Mononuclear cell (primary cell): ENCODE measurements around the gene ARFGAP3. TPM values are rescaled to one million over a fixed set of nuclear protein-coding genes. Genes with fewer than 3 reads are reported as not detected.

ENCODE experiments used
- H3K27me3 ChIP-seq: 2 replicates; pipeline ENCODE4 v1.6.0; 2011; ENCODE audit warnings: low read length, control low read depth; ENCODE audit not compliant: insufficient read depth
- H3K4me1 ChIP-seq: 2 replicates; pipeline ENCODE4 v1.5.1; 2011; ENCODE audit warnings: mild to moderate bottlenecking, low read length, control low read depth; ENCODE audit not compliant: insufficient read depth
- H3K4me3 ChIP-seq: 2 replicates; pipeline ENCODE4 v1.5.1; 2011; ENCODE audit warnings: mild to moderate bottlenecking, low read length, moderate library complexity
- H3K9me3 ChIP-seq: 2 replicates; pipeline ENCODE4 v1.5.1; 2011; ENCODE audit warnings: low read depth, mild to moderate bottlenecking, control low read depth, low read length
- total RNA-seq: library from RNA; depleted of rRNA; stranded (reverse); fragments of >200 nt; gene quantifications from one replicate; pipeline ENCODE4 v1.2.3, GENCODE V29; 2012

The ARFGAP3 gene
- total RNA-seq, 1 donor = 39.9 TPM

DNA sequence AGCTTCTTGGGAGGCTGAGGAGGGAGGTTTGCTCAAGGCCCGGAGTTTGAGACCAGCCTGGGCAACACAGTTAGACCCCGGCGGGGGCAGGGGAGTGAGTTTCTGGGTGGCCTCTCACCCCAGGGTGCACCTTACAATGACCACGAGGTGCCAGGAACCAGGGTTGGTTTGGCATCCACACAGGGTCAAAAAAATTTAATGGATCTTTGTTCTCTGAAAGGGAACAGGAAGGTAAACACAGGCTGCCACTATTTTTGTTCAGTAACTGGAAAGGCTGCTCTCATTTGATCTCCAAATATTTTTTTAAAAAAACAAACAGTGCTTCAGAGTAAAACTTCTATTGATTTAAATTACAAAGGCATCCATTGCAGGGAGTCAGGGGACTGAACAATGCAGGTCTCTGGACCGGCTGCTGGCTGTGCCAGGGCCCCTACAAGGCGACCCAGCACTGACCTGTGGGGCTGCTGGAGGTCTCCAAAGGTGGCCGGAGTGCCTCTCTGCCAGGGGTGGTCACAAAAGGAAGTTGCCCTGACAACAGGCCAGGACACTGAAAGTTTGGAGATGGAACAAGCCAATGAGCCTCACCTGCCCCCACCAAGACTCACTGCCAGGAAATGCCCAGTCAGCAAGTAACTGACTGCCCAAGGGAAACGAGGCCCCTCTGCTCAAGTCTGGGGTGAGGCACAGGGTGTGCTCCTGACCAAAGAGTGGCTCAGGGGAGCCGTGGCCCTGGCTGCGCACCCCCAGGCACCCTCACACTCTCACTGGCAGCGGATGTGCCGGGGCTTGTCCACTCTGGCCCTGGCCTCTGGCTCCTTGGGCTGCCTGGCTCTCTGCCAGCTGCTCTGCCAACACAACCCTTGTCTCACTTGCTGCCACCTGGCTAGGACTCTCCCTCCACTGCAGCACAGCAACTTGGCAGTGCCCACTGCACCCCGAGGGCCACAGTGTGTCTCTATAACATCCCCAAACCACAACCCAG lies 51.8 kb downstream of the ARFGAP3 start:
- Histone ChIP-seq H3K27me3 (no peaks in the 10 kb centered on the region), H3K9me3 (no peaks in the 10 kb centered on the region), H3K4me1 (peaks cover 5% of the 10 kb centered on the region), H3K4me3 (no peak overlapping the region)

DNA sequence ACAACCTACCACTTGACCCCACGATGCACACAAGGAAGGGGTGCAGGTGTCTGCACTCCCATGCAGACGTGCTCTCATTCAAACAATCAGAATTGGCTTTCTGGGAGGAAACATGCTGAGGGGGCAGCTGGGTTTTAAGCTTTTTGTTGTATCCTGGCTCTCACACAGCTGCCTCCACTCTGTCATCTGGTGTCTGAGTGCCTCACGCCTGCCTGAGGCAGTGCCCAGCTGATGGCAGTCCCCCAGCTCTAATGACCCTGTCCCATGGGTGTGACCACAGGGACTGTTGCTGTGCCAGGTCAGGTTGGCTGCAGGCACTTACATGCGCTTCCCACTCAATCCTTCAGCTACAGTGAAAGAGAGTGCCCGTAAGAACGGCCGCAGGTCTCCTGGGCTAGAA lies 53.7 kb downstream of the ARFGAP3 start:
- Histone ChIP-seq H3K4me3 (no peak overlapping the region), H3K9me3 (no peaks in the 10 kb centered on the region), H3K27me3 (no peaks in the 10 kb centered on the region), H3K4me1 (peaks cover 2% of the 10 kb centered on the region)

DNA sequence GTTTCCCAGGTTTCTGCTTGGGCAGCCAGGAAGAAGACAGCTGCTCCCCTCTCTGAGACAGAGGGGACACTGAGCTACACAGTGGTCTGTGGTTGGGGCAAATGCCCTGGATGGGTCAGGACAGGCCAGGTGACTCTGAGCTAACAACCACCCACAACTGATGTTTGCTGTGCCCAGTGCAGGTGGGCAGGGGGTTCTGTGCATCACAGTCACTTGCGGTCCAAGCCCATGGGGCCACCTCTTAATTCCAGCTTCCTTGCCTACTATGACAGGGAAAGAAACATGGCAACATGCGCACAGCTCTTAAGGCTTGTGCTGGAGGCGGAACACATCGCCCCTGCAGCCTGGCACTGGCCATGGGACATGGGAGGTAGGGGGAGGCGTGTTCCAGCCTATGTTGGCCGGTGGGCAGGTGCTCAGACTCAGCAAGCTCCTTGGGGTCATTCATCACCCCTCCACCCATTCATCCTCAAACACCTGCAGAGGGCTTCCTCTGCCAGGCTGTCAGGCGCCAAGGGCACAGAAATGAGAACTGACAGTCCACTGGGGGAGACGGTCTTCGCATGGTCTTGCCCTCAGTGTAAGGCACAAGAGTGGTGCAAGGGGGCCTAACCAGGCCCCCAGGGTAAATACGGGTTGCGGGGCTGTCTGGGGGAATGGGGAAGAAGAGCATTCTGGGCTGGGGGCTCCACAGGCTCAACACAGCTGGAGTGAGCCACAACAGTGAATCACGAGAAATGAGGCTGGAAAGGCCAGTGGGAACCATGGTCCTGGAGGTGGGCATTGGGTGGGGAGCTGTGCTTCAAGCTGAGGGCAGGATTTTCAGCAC lies 55.6 kb downstream of the ARFGAP3 start:
- Histone ChIP-seq H3K4me1 (no peaks in the 10 kb centered on the region), H3K27me3 (no peaks in the 10 kb centered on the region), H3K9me3 (no peaks in the 10 kb centered on the region), H3K4me3 (no peak overlapping the region)

DNA sequence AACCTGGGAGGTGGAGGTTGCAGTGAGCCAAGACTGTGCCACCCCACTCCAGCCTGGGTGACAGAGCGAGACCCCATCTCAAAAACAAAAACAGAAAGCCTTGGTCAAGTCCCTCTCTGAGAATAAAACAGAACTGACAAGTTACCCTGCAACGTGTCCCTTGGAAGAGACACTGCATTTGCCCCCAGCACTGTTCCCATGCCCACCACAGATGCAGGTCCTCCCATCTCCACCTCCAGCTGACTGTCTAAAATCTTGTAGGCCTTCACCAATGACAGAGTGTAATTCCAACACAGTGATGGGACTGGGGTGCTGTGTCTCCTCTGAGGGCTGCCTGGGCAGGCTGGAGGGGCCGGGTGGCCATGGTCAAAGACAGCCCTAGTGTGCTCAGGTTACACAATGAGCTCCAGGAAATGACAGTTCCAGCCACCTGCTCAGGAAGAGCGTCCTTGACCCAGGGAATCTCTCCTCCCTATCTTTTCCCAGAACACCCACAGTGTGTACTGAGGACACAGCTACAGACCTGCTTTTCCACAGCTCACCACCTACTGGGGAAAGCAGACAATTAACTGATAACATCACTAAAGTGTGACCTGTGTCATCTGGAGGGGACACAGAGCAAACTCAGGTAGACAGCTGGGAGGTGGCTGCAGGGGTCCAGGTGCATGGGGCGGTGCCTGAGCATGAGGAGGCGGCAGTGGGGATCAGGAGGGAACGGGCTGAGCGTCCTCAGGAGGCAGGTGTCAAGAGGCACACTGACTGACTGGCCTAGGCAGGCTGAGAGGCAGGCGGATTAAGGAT lies 56.4 kb downstream of the ARFGAP3 start:
- no peak overlapping the region for H3K4me3 ChIP-seq
- H3K27me3 ChIP-seq = no peaks in the 10 kb centered on the region
- H3K4me1 ChIP-seq = no peaks in the 10 kb centered on the region
- H3K9me3 ChIP-seq = no peaks in the 10 kb centered on the region

DNA sequence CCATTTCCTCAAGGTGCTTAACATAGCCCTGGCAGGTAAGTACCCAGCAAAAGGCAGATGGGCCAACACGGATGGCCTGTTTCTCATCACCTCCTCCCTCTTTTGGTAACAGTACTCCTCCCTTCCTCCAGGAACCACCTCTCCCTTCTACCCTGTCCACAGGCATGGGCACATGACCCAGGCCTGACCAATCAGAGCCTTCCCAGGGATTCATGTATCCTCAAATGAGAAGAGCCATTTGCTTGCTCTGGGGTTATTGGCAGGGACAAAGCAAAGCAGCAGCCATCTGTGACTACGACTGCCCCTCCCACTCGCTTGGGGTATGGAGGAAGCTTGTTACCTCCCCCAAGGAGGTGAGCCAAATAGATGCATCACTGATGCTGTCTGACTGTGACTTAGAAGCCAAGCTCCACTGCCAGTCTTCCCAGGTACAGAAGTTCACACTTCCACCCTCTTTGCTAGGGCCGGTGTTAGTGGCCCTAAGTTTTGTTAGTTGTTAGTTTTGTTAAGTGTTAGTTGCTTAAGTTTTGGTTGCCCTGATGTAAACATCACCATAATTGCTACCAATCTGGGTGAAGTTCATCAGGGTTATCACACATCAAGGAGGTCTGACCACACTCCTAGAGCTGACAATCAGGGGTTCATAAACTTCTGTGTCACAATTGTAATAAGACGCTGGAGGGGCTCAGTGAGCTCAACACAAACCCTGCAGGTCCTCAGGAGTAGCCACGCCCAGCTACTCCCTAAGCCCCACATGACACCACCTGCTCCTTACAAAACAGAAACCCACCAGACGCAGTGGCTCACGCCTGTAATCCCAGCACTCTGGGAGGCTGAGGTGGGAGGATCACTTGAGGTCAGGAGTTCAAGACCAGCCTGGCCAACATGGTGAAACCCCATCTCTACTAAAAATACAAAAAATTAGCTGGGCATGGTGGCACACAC lies 57.3 kb downstream of the ARFGAP3 start:
- no peaks in the 10 kb centered on the region for H3K9me3 ChIP-seq
- no peaks in the 10 kb centered on the region for H3K27me3 ChIP-seq
- no peak overlapping the region for H3K4me3 ChIP-seq
- no peaks in the 10 kb centered on the region for H3K4me1 ChIP-seq

DNA sequence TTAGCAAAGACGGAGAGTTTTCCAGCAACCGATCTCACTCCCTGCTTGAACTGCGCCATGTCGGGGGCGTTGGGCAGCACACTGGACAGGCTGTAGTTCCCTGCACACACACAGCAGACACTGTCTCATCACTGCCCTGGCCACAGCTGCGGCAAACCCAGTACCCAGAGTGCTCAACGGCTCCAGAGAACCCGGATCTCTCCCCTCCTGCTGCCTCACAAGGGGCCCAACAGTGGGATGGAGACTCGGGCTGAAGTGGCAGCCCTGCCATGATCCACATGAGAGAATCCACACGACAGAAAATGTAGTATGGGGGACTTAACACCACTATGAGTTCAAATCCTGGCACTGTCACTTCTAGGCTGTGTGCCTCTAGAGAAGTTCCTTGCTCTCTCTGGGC lies 58.0 kb downstream of the ARFGAP3 start:
- no peaks in the 10 kb centered on the region for H3K27me3 ChIP-seq
- no peak overlapping the region for H3K4me3 ChIP-seq
- H3K9me3 ChIP-seq = no peaks in the 10 kb centered on the region
- no peaks in the 10 kb centered on the region for H3K4me1 ChIP-seq

DNA sequence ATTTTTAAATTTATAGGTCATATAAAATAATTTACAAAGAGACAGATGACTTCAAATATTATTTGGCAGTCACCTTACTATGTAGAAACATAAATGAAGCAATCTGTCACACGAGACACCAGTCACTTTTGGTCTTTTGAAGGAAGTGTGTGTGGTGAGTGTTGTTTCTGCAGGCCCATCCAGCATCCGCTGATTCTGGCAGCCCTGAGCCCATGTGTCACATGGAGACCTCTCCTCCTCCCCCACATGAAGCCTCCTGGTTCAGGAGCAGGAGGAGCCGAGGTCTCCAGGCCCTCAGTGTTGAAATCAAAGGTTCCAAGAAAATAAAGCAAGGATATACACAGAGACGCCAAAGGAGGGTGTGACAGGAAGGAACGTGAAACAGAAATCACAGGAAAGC lies 60.1 kb downstream of the ARFGAP3 start:
- Histone ChIP-seq H3K9me3 (no peaks in the 10 kb centered on the region), H3K27me3 (no peaks in the 10 kb centered on the region), H3K4me1 (no peaks in the 10 kb centered on the region), H3K4me3 (no peak overlapping the region)

DNA sequence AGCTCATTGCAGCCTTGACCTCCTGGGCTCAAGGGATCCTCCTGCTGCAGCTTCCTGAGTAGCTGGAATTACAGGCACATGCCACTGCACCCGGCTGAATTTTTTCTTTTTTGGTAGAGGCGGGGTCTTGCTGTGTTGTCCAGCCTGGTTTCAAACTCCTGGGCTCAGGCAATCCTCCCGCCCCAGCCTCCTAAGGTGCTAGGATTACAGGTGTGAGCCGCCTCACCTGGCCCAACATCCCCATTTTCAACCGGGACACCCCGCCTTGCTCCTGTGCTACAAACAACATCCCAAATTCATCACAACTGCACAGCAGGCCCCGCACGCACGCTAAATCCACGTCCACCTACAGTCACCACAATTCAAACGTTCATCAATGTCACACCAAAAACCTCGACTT lies 61.0 kb downstream of the ARFGAP3 start:
- Histone ChIP-seq H3K4me3 (no peak overlapping the region), H3K9me3 (no peaks in the 10 kb centered on the region), H3K27me3 (no peaks in the 10 kb centered on the region), H3K4me1 (no peaks in the 10 kb centered on the region)

DNA sequence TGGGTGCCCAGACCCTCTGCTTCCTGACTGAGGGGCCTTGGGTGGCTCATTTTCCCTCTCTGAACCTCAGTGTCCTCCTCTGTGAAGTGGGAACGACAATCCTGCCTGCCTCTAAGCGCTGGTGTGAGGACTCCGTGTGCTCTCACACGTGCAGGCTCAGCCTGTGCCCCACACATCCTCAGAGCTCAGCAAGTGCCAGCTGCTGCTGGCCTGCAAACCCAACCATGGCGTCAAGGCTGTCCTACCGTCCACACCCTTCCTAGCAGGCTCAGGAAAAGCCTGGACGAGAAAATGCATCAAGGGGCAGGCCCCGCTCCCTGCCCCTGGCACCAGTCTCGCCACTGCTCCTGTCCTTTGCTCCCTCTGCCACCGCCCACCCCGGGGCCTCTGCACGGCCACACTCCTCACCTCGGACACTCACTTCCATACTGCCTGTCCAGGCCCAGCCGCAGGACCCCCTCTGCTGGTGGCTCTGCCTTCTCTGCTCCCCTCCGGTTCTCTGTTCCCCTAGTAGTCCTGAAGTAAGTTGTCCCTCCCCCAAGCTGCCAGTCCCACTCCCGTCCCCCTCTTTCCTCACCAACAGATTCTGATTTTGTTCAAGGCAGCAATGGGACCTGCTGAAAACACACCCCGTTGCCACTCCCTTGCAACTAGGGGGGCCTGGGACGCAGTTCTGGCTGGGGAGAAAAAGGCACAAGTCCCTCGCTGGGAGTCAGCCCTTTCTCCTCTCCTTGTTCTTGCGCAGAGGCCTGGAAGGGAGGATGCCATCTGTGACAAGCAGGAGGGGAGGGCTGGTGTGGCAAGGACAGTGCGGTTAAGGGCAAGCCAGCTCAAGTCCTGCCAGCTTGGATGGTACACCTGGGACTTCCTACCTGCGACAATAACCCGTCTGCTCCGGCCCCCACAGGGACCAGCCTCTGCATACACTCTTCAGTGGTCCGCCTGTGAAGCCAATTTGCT lies 62.2 kb downstream of the ARFGAP3 start:
- Histone ChIP-seq H3K4me1 (no peaks in the 10 kb centered on the region), H3K4me3 (no peak overlapping the region), H3K9me3 (no peaks in the 10 kb centered on the region), H3K27me3 (no peaks in the 10 kb centered on the region)

DNA sequence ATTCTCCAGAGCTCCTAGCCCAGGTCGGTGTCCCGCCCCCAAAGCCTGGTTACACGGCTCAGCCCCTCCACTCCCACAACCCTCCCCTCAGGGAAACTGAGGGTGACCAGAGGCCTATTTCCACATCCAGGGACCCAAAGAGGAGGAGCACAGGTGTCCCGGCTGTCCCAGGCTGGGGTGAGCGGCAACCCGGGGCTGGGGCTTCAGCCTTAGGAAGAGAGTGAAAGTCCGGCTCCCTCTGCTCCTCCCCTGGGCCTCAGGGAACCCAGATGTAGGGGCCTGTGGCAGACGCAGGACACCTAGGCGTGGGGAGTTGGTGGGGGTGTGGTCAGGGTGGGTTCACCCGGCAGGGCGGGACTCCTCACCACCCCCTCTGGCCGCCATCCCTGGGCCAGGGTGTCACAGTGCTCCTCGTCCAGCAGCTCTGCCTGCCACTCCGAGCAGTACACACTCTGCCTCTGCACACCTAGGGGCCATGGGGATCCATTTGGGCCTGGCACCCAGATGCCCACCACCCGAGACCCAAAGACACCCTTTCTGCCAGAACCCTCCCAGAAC lies 63.1 kb downstream of the ARFGAP3 start:
- H3K27me3 ChIP-seq = no peaks in the 10 kb centered on the region
- no peak overlapping the region for H3K4me3 ChIP-seq
- H3K9me3 ChIP-seq = no peaks in the 10 kb centered on the region
- H3K4me1 ChIP-seq = no peaks in the 10 kb centered on the region

DNA sequence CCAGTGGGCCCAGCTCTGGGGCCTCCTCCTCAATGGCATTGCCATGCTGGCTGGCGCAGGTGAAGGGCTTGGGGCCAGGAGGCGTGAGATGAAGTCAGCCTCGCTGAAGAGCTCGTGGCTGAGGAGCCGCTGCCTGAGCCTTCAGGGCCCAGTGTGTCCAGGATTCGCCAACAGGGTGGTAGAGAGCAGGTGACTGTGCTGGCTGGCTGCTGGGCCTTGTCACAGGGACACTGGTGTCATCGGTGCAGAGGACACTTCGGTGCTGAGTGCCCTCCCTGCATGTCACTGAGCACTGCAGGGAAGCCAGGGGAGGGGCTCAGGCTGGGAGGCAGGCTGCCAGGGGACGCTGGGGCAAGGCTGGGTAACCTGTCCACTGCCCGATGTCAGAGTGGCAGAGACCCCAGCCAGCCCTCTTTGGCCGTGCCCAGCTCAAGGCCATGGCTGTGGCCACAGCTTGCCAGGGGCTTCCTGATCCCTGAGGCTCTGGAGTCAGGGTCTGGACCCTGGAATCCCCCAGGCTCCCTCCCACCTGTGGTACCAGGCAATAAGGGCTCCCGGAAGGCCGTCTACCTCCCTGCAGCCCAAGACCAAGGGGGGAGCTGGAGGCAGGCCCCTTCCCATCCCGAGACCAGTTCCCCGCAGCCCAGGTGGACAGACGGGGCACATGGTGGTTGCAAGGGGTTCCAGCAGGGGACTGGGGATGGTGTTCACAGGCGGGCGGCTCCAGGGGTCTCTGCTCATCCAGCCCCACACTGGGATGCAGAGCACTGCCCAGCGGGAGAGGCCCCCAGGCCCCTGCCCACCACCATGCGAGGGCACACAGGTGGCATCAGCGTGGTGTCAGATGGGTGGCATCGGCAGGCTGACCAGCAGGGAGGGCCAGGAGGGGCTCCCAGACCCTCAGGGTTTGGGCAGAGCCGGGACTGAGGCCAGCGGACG lies 63.9 kb downstream of the ARFGAP3 start:
- Histone ChIP-seq H3K27me3 (no peaks in the 10 kb centered on the region), H3K4me1 (no peaks in the 10 kb centered on the region), H3K9me3 (no peaks in the 10 kb centered on the region), H3K4me3 (no peak overlapping the region)

DNA sequence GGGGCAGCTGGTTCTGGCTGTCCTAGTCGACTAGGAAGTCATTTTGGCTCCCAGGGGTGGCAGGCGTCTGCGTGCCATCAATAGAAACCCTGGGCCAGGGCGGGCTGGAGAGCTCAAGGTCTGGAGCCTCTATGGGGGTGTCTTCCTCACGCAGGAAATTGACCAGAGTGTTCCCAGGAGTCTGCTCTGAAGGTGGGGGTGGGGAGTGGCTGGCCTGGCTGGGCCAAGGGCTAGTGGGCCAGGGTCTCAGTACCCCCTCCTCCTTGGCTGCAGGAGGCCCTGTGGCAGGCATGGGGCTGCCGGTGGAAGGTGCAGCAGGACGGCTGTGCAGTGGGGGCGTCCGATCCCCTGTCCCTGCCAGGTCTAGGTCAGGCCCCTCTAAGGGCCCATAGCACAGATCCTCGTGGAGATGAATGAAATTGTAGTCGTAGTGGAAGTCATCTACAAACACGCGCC lies 64.6 kb downstream of the ARFGAP3 start:
- Histone ChIP-seq H3K9me3 (no peaks in the 10 kb centered on the region), H3K4me3 (no peak overlapping the region), H3K27me3 (no peaks in the 10 kb centered on the region), H3K4me1 (no peaks in the 10 kb centered on the region)
